Measurements from ENCODE around the gene MMP12.

MMP12 gene

DNA sequence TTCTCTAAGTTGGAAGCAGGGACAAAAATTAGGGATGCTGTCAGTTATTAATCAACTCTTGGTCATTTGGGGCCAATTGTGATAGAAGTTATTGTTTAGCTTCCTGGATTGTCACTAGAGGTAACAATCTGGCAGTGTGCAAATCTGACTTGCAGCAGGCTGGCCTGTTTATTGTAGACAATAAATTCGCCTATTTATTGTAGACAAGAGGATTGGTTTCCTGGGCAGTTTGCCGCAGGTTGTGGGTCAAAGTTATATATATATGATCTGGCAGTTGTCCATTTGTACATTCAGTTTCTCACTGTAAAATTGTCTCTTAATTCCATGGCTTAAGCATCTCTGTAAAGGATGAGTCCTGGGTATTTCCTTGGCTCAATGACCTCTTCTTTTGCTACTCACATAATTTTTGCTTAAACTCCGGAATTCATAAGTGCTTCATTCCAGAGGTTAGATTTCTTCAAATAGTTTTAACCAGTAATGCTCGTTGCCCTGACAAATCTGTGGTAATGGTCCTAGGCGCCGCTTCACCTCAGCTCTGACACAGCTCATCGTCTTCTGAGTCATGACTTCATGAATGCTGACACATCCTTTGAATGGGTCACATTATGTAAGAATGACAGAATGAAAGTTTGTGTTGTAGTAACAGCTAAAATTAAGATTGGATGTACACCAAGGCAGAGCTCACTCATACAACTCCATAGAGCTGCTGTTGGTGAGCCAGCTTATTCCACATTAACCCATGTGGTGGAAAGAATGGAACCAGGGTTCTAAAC is 23.6 kb downstream of the MMP12 start:
- no peak for DNase-seq (ENCODE audit: low read depth)
- TF ChIP-seq, protein P1, sequence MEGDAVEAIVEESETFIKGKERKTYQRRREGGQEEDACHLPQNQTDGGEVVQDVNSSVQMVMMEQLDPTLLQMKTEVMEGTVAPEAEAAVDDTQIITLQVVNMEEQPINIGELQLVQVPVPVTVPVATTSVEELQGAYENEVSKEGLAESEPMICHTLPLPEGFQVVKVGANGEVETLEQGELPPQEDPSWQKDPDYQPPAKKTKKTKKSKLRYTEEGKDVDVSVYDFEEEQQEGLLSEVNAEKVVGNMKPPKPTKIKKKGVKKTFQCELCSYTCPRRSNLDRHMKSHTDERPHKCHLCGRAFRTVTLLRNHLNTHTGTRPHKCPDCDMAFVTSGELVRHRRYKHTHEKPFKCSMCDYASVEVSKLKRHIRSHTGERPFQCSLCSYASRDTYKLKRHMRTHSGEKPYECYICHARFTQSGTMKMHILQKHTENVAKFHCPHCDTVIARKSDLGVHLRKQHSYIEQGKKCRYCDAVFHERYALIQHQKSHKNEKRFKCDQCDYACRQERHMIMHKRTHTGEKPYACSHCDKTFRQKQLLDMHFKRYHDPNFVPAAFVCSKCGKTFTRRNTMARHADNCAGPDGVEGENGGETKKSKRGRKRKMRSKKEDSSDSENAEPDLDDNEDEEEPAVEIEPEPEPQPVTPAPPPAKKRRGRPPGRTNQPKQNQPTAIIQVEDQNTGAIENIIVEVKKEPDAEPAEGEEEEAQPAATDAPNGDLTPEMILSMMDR (IDR thresholded peaks at IDR 0.05; ENCODE audit: low read depth, low read length, missing control alignments) = no peak
- H3K4me3 ChIP-seq (ENCODE audit: low read depth, low read length) = no peak overlapping the region

DNA sequence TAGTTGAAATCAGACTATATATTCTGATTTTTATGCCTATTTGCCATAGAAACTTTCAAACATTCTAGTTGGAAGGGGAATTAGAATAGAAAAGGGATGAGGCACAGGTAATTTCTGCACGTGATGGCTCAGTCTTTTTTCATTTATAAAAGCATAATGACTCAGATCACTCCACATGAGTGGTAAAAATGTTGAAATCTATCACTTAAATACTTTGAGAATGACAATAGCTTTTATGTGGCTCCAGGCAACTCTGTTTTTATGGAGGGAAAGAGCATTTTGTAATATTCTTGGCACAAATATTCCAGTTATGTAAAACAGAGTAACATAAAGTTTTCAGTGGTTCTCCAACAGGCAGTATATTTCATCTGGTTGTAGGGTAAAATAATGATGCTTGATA is 25.5 kb downstream of the MMP12 start:
- no peak for DNase-seq (ENCODE audit: low read depth)
- no peak overlapping the region for H3K4me3 ChIP-seq (ENCODE audit: low read depth, low read length)
- TF ChIP-seq, protein P1 (IDR thresholded peaks at IDR 0.05; ENCODE audit: low read depth, low read length, missing control alignments) = no peak

DNA sequence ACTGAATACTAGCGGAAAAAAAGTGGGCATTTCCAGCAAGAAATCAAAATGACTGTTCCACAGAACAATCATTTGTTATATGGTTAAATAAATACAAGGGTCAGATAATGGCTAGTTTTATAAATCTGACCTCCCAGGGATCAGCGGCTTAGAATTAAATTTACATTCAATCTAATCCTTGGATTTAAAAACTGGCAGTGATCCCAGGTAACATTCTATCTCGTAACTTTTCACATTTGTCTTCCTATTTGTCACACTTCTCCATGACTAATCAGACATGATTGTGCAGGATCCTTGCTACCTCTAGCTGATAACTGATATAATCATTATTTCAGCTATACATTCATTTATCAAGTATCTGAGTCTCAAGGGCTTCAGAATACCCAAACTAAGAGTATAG is 28.5 kb downstream of the MMP12 start:
- no peak overlapping the region for H3K4me3 ChIP-seq (ENCODE audit: low read depth, low read length)
- no peak for DNase-seq (ENCODE audit: low read depth)
- TF ChIP-seq, protein P1 (IDR thresholded peaks at IDR 0.05; ENCODE audit: low read depth, low read length, missing control alignments) = no peak

DNA sequence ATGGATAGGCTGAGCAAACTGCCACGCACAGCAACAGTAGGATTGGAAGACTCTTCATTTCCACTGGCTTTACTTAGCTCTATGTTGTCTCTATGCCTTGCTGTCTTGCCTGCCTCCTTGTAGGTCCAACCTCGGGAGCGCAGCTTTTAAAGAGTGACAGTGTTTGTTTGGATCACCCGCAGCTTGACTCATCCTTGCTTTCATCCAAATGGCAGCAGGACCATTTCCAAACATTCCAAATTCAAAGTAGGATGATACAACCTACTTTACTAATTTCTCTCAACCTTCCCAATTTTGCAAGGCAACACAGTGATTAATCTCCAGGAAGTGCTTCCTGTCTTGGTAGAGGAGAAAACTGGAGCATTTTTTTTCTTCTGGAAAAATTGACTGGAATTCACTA is 31.3 kb downstream of the MMP12 start, which contains the start of gene MMP3:
Gene MMP3, minus strand, starts transcription at position 121 of the 400 bp plus-strand sequence. Its CDS starts 63 bp downstream, at position 58.
- no peak within 1 kb of the TSS for H3K4me3 ChIP-seq (ENCODE audit: low read depth, low read length)
- TF ChIP-seq, protein P1 (IDR thresholded peaks at IDR 0.05; ENCODE audit: low read depth, low read length, missing control alignments) = no peak
- DNase-seq (ENCODE audit: low read depth) = no peak

DNA sequence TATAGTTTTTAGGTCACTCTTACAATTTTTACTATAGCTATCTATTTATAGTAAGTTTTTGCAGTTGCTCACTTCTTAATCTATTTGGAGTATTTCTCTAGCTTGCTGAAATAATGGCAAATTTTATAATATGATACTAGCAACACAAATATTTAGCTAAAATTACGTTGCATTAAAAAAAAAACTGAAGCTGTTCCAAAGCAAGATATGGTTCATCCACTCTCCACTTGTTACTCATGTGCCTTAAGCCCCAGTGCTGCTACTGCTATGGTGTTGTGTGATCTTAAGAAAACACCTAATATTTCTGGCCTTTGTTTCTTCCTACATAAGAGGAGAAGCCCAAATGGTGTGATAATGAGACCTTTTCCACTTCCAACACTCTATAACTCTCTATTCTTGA is 31.9 kb downstream of the MMP12 start:
- no peak overlapping the region for H3K4me3 ChIP-seq (ENCODE audit: low read depth, low read length)

DNA sequence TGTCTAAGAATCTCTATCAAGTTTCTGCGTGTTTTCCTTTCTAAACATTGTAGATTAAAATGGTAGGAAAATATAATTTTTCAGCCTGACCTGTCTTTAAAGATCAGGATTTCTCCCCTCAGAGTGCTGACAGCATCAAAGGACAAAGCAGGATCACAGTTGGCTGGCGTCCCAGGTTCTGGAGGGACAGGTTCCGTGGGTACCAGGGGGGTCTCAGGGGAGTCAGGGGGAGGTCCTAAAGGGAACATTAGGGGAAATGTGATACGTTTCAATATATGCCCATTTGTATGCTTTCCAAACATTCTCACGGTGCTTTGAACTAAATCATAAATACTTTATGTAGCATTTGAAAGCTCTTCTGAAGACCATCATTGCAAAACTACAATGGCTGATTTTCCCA is 34.8 kb downstream of the MMP12 start:
- TF ChIP-seq, protein P1 (IDR thresholded peaks at IDR 0.05; ENCODE audit: low read depth, low read length, missing control alignments) = no peak
- no peak overlapping the region for H3K4me3 ChIP-seq (ENCODE audit: low read depth, low read length)
- DNase-seq (ENCODE audit: low read depth) = no peak

More for the DNA sequence above, 31.9 kb downstream of the MMP12 start:
- TF ChIP-seq, protein P1 (IDR thresholded peaks at IDR 0.05; ENCODE audit: low read depth, low read length, missing control alignments) = no peak
- DNase-seq (ENCODE audit: low read depth) = no peak

DNA sequence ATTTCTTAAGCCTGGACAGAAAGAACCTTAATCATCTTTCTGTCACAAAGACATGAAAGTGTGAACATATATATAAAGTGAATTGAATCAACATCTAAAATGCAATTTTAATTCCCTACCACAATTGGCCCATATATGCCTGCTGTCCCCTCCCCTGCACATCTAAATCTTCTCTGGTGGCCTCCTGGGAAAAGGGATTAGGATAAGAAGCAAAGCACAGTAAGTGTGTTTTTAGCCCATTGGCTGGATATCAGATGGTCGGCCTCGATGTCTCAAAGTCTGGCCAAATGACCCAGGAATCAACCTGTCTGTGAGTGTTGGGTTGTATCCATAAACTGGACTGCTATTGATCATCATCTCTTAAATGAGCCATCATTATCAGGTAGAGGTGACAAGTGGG is 37.1 kb downstream of the MMP12 start:
- TF ChIP-seq, protein P1 (IDR thresholded peaks at IDR 0.05; ENCODE audit: low read depth, low read length, missing control alignments) = no peak
- no peak overlapping the region for H3K4me3 ChIP-seq (ENCODE audit: low read depth, low read length)
- no peak for DNase-seq (ENCODE audit: low read depth)

Data from GM12864 (cell line).